HG03469 (cell line): ENCODE results near the gene PUSL1.
"Not testable (repeated sequence)": the region's sequence is repeated elsewhere in the genome, so short reads cannot be mapped to it uniquely, and the experiment has no call there.

Experiments used
- ATAC-seq: cut with Tn5 transposase; IDR thresholded peaks from one replicate; pipeline ENCODE4 v1.9.1; 2021; ENCODE audit warnings: mild to moderate bottlenecking, moderate library complexity, moderate number of reproducible peaks; ENCODE audit not compliant: unreplicated experiment

PUSL1 gene

GRCh38 chr1:1307261-1307922, 1.0 kb upstream of the PUSL1 start:
- ATAC-seq, result peak; percentile 1

GRCh38 chr1:1308756-1309250, 406 bp downstream of the PUSL1 start:
- no peak for ATAC-seq

- no peak for ATAC-seq
Measured at GRCh38 chr1:1309251-1310108, 1.1 kb downstream of the PUSL1 start.

- ATAC-seq, result no peak
Measured at GRCh38 chr1:1310109-1310385, 1.6 kb downstream of the PUSL1 start.

- ATAC-seq, result no peak
Measured at GRCh38 chr1:1310476-1311053, 2.2 kb downstream of the PUSL1 start.

GRCh38 chr1:1311107-1312104, 3.0 kb downstream of the PUSL1 start:
- ATAC-seq, result no peak

GRCh38 chr1:1312450-1313314, 4.3 kb downstream of the PUSL1 start:
- ATAC-seq, result no peak

GRCh38 chr1:1313500-1314236, 5.3 kb downstream of the PUSL1 start:
- ATAC-seq, result no peak

- ATAC-seq, result no peak
Measured at GRCh38 chr1:1314237-1314586, 5.8 kb downstream of the PUSL1 start.

GRCh38 chr1:1314678-1315335, 6.4 kb downstream of the PUSL1 start:
- no peak for ATAC-seq

- no peak for ATAC-seq
Measured at GRCh38 chr1:1315435-1315954, 7.1 kb downstream of the PUSL1 start.

- ATAC-seq, result not testable (repeated sequence)
Measured at GRCh38 chr1:1316199-1316598, 7.8 kb downstream of the PUSL1 start.

- no peak for ATAC-seq
Measured at GRCh38 chr1:1317420-1317819, 9.0 kb downstream of the PUSL1 start.

GRCh38 chr1:1318131-1318652, 9.8 kb downstream of the PUSL1 start:
- no peak for ATAC-seq

GRCh38 chr1:1318777-1319645, 10.6 kb downstream of the PUSL1 start:
- ATAC-seq, result no peak

- ATAC-seq, result no peak
Measured at GRCh38 chr1:1319646-1319941, 11.2 kb downstream of the PUSL1 start.

GRCh38 chr1:1320666-1321448, 12.5 kb downstream of the PUSL1 start:
- ATAC-seq, result no peak
